ENCODE measurements around the gene SLC49A4.

SLC49A4 gene

DNA sequence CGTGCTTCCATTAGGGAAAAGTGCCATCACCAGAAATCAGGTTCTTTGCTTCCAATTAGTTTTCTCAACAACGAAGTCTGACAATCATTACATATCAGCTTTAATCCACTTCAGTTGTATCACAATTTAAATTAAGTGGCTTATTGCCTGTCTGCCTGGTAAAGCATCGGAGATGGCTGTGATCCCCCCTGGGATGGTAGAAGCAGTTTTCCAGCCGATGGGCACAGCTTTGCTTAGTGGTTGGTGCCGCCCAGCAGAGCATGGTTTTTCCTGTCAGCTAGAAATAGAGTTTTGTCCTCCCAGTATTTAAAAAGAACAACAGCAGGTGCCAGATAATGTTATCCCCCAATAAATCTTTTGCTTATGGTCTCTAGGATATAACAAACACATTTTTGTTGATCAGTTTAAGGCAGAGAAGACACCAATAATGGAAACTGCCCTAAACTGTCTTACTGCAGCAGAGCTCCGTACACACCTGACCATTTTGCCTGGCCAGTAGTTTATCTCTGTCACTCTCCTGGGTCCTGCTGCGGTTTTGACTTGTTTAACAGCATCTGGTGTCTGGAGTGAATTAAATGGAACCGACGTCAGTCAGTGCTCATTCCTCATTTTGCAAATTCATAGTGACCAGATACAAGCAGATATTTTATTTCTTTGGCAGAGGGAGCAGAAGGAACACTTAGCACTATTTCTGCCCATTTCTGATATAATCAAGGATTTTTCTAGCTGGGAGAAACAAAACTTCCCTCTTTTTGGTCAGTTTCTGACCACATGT, 79.1 kb downstream of the SLC49A4 start:
- Mint-ChIP-seq H3K9me3 (no peaks in the 10 kb centered on the region), H3K4me3 (no peak overlapping the region), H3K36me3 (ENCODE audit: low read depth) (no peaks in the 10 kb centered on the region), H3K27me3 (ENCODE audit: low read depth) (no peaks in the 10 kb centered on the region), H3K4me1 (peaks cover 14% of the 10 kb centered on the region), H3K27ac (no peak overlapping the region)
- no peak for TF ChIP-seq CTCF (IDR thresholded peaks at IDR 0.05; ENCODE audit: unreplicated experiment in 3 of 3)

GRCh38 chr3:122875547-122876127, 80.8 kb downstream of the SLC49A4 start:
- TF ChIP-seq CTCF (IDR thresholded peaks at IDR 0.05; ENCODE audit: unreplicated experiment in 3 of 3) = no peak
- H3K4me1 Mint-ChIP-seq = peaks cover 14% of the 10 kb centered on the region

DNA sequence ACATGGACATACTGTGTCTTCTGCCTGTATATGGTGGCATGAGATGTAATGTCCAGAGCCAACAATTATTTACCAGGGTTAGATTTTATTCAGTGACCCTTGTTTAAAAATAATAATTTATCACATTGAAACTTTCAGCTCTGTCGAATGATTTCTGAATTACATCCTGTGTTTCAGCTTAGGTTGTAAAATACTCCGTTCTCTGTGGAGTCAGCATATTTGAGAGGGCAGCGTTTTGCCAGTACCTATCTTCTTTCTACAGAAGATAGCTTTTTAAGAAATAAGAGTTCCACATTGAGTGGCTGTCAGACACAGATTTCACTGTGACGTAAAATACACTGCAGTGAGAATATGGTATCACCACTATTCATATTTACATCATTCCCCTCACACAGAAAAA, 85.3 kb downstream of the SLC49A4 start:
- Mint-ChIP-seq H3K27ac (no peak overlapping the region), H3K36me3 (ENCODE audit: low read depth) (peaks cover 12% of the 10 kb centered on the region), H3K9me3 (no peaks in the 10 kb centered on the region), H3K27me3 (ENCODE audit: low read depth) (no peaks in the 10 kb centered on the region), H3K4me3 (no peak overlapping the region), H3K4me1 (peaks cover 6% of the 10 kb centered on the region)
- no peak for TF ChIP-seq CTCF (IDR thresholded peaks at IDR 0.05; ENCODE audit: unreplicated experiment in 3 of 3)

More at GRCh38 chr3:122875547-122876127, 80.8 kb downstream of the SLC49A4 start:
- Mint-ChIP-seq H3K27me3 (ENCODE audit: low read depth) (no peaks in the 10 kb centered on the region), H3K27ac (no peak overlapping the region), H3K4me3 (no peak overlapping the region), H3K9me3 (no peaks in the 10 kb centered on the region), H3K36me3 (ENCODE audit: low read depth) (peaks cover 4% of the 10 kb centered on the region)

GRCh38 chr3:122880624-122881023, 85.8 kb downstream of the SLC49A4 start:
- Mint-ChIP-seq H3K4me3 (no peak overlapping the region), H3K27ac (no peak overlapping the region), H3K9me3 (no peaks in the 10 kb centered on the region), H3K36me3 (ENCODE audit: low read depth) (peaks cover 12% of the 10 kb centered on the region), H3K4me1 (peaks cover 6% of the 10 kb centered on the region), H3K27me3 (ENCODE audit: low read depth) (no peaks in the 10 kb centered on the region)
- no peak for TF ChIP-seq CTCF (IDR thresholded peaks at IDR 0.05; ENCODE audit: unreplicated experiment in 3 of 3)

- Mint-ChIP-seq H3K4me3 (no peak overlapping the region), H3K36me3 (ENCODE audit: low read depth) (peaks cover 12% of the 10 kb centered on the region), H3K4me1 (no peaks in the 10 kb centered on the region), H3K27me3 (ENCODE audit: low read depth) (no peaks in the 10 kb centered on the region), H3K9me3 (no peaks in the 10 kb centered on the region), H3K27ac (no peak overlapping the region)
- no peak for TF ChIP-seq CTCF (IDR thresholded peaks at IDR 0.05; ENCODE audit: unreplicated experiment in 3 of 3)
Observed at GRCh38 chr3:122882361-122882947, 87.6 kb downstream of the SLC49A4 start.
